NCI-H2081 treated with DMSO at 0.1 percent for 48 hours (cell line): ENCODE measurements around the gene ZNRD2.
"Not testable (repeated sequence)": the region's sequence is repeated elsewhere in the genome, so short reads cannot be mapped to it uniquely, and the experiment has no call there.

Source experiments
- DNase-seq: peaks from one replicate; lab custom pipeline; 2025; lab: John Stamatoyannopoulos, UW

The ZNRD2 gene, protein sequence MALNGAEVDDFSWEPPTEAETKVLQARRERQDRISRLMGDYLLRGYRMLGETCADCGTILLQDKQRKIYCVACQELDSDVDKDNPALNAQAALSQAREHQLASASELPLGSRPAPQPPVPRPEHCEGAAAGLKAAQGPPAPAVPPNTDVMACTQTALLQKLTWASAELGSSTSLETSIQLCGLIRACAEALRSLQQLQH

GRCh38 chr11:65569973-65570918 lies at the start of gene ZNRD2:
Gene ZNRD2, plus strand, starts transcription at chr11:65570477. Its CDS starts 15 bp downstream, at chr11:65570492.
- DNase-seq: peak; percentile 80

DNA sequence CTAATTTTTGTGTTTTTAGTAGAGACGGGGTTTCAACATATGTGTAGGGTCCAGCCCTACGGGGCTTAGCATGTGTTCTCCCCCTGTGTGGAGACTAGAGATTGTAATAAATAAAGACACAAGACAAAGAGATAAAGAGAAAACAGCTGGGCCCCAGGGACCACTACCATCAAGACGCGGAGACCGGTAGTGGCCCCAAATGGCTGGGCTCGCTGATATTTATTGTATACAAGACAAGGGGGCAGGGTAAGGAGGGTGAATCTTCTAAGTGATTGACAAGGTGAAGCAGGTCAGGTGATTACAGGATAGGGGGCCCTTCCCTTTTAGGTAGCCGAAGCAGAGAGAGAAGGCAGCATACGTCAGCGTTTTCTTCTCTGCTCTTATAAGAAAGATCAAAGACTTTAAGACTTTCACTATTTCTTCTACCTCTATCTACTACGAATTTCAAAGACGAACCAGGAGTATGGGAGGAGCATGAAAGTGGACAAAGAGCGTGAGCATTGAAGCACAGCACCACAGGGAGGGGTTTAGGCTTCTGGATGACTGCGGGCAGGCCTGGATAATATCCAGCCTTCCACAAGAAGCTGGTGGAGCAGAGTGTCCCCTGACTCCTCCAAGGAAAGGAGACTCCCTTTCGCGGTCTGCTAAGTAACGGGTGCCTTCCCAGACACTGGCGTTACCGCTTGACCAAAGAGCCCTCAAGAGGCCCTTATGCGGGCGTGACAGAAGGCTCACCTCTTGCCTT lies 48.3 kb upstream of the ZNRD2 start:
- DNase-seq: not testable (repeated sequence)

DNA sequence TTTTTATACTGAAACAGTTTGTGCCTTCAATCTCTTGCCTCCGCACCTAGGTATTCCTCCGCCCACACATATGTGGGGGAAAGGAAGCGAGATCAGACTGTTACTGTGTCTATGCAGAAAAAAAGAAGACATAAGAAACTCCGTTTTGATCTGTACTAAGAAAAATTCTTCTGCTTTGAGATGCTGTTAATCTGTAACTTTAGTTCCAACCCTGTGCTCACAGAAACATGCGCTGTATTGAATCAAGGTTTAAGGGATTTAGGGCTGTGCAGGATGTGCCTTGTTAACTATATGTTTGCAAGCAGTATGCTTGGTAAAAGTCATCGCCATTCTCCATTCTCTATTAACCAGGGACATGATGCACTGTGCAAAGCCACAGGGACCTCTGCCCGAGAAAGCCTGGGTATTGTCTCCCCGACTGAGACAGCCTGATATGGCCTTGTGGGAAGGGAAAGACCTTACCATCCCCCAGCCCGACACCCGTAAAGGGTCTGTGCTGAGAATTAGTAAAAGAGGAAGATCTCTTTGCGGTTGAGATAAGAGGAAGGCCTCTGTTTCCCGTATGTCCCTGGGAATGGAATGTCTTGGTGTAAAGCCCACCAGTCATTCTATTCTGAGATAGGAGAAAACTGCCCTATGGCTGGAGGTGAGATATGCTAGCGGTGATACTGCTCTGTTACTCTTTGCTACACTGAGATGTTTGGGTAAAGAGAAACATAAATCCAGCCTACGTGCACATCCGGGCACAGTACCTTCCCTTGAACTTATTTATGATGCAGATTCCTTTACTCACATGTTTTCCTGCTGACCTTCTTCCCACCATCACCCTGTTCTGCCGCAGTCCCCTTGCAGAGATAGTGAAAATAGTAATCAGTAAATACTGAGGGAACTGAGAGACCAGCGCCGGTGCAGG lies 47.3 kb upstream of the ZNRD2 start:
- not testable (repeated sequence) for DNase-seq

GRCh38 chr11:65523631-65523968 lies 46.7 kb upstream of the ZNRD2 start:
- DNase-seq: not testable (repeated sequence)

DNA sequence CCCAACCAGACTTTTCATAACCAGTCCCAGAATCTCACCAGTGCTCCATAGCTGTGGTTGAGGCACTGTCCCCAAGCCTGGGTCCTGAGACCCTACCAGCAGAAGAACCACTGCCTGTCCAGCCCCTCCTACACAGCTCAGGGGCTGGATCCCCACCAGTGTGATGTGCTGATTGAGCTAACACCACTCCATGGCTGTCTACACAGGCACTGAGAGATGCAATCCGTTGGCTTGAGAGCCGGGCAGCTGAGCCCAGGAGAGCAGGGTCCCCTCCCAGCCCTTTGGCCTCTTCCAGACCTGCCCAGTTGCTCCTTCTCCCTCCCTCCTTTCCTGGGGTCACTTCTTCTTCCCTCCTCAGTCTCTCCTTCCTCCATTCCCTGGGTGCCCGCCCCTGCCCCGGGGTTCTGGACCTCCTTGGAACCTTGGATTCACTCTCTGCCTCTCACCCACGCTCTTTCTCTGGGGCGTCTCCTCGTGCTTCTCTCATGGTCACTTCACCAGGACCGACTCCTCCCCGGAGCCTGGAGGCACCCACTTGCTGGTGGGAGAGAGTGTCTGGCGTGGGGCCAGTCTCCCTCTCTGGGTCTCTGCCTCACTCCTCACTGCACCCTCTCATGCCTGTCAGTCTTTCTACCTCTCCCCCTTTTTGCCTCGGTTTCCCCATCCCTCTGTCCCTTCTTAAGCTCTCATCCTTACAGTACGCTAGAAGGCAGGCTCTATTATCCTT lies 46.1 kb upstream of the ZNRD2 start:
- no peak for DNase-seq

DNA sequence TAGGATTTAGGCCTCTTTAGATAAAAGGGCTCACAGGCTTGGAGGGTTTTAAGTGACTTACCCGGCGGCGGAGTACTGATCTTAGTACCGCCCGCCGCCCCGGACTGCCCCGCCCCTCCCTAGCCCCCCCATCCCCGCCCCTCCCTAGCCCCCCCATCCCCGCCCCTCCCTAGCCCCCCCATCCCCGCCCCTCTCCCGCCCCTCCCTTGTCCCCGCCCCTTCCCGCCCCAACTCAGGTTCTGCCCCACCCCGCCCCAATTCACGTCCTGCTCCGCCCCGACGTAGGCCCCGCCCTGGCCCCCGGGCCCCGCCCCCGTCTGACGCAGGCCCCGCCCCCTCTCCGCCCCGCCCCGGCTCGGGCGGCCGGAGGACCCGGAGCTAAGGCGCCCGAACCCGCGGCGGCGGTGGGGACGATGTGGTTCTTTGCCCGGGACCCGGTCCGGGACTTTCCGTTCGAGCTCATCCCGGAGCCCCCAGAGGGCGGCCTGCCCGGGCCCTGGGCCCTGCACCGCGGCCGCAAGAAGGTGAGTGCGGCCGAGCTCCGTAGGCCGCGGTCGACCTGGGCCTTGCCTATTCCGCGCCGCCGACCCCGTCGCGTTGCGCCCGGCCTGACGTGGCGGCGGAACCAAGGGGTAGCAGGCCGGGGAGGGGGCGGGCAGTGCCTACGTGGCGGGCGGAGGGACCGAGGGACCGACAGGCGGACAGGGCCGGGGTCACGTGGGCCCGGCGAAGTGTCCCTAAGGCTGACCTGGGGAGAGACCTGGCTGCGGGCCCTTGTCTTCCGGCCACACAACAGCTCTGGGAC lies 45.3 kb upstream of the ZNRD2 start, which contains the start of gene SCYL1:
Gene SCYL1 (plus strand): TSS at position 343 of the 805 bp plus-strand sequence. CDS start 71 bp downstream, at position 414.
- DNase-seq: no peak

GRCh38 chr11:65525546-65526480 lies 44.5 kb upstream of the ZNRD2 start:
- DNase-seq: no peak

DNA sequence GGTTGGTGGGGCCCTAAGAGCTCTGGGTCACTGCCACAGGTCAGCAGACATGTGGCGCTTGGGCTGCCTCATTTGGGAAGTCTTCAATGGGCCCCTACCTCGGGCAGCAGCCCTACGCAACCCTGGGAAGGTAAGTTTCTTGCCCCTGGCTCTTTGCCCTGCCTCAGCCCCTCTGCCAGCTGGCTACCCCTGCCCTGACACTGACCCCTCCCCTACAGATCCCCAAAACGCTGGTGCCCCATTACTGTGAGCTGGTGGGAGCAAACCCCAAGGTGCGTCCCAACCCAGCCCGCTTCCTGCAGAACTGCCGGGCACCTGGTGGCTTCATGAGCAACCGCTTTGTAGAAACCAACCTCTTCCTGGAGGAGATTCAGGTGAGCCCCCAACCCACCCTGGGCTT lies 43.5 kb upstream of the ZNRD2 start:
- no peak for DNase-seq

- no peak for DNase-seq
These were observed 41.4 kb upstream of the ZNRD2 start for GRCh38 chr11:65528819-65529350.

- no peak for DNase-seq
These were observed 40.7 kb upstream of the ZNRD2 start for GRCh38 chr11:65529475-65530156.

DNA sequence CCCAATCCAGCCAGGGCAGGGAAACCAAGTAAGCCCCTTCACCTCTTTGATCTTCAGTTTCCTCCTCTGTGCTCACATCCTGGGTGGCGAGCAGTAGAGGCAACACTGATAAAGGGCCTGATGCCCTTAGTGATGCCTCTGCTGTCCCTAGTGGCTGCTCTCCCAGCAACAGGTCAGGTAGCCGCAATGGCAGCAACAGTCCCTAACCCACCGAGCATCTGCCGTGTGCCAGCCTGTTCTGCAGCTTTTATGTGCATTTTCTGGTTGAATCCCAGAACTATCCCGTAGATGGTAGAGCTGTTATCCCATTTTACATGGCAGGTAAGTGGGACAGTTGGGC lies 40.1 kb upstream of the ZNRD2 start:
- no peak for DNase-seq

DNA sequence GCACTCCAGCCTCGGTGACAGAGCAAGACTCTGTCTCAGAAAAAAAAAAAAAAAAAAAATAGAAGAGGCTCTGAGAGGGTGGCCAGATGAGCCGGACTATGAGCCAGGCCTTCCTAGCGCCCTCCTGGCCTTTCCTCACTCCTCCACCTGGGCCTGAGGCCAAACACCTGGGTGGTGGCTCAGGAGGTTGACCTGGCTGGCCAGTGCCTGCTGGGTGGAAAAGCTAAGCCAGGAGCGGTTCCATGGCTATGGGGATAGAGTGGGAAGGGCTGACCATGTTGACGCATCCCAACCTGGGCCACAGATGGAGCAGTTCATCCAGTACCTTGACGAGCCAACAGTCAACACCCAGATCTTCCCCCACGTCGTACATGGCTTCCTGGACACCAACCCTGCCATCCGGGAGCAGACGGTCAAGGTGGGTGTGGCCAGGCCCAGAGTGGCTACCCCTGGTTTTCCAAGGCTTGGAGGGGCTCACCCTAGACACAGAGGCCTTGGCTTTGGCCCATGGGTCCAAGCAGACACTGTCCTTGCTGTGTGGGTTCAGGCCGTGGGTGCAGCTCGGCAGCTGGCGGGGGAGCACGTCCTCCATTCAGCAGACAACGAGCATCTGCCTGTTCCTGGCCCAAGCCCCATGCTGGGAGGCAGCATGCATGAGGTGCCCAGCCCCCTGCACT lies 37.8 kb upstream of the ZNRD2 start:
- no peak for DNase-seq

DNA sequence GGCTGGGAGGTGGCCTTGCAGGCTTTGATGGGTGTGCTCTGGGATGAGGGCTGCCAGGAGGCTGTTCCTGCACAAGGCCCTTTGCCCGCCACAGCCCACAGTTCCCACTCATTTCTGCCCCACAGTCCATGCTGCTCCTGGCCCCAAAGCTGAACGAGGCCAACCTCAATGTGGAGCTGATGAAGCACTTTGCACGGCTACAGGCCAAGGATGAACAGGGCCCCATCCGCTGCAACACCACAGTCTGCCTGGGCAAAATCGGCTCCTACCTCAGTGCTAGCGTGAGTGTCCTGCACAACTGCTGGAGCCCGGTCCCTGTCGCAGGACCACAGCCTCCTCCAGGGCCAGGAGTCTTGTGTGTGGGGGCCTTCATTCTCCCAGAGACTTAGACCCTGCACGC lies 35.2 kb upstream of the ZNRD2 start:
- no peak for DNase-seq

DNA sequence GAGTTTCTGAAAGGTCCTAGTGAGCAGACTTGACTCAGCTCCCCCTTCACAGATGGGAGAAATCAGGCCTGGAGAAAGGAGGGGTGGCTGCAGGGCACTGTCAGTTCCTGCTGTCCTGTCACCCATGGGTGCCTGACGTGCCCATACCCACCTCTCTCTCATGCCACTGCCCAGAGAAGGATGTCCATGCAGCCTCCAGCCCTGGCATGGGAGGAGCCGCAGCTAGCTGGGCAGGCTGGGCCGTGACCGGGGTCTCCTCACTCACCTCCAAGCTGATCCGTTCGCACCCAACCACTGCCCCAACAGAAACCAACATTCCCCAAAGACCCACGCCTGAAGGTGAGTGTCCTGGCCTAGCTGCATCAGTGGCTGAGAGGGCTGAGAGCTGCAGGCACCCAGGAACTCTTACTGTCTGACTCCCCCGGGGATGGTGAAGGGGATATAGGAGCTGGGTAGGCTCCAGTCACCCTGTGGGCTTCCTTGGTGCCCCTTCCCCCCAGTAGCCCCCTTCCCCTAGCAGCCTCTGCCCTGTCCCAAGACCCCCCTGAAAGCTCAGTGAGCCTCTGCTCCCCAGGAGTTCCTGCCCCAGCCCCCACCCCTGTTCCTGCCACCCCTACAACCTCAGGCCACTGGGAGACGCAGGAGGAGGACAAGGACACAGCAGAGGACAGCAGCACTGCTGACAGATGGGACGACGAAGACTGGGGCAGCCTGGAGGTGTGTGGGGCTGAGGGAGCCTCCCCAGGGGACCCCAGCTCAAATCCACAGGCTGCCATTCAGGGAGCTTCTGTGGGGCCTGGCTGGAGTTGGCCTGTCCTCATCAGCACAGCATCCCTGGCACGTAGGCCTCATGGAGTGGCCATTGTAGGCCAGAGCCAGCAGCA lies 33.6 kb upstream of the ZNRD2 start:
- no peak for DNase-seq

DNA sequence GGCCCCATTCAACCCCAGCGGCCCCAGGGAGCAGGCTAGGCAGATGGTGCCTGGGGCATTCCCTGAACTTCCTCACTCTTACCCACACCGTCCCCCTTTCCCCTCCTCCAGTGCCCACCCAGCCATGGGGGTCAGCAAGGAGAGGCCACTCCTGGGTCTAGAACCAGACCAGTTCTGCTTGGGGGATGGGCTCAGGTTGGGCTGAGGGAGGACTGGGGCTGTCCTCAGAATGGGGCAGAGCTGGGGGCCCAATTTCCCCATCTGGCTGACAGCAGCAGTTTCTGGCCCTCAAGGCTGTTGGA lies 33.0 kb upstream of the ZNRD2 start:
- no peak for DNase-seq

GRCh38 chr11:65537620-65538231 lies 32.6 kb upstream of the ZNRD2 start:
- no peak for DNase-seq
